Cardiac muscle cell (in vitro differentiated cells and primary cell): ENCODE data around the gene IKZF2. TPM values are rescaled to one million over a fixed set of nuclear protein-coding genes. Genes with fewer than 3 reads are reported as not detected.

Experiments used
- DNase-seq, 2 donors: peaks; one replicate each; pipeline versions ENCODE4 v3.0.0 to v3.0.0-alpha.2; 2010 to 2017; ENCODE audit warnings: low read depth in 1 of 2, low spot score in 1 of 2
- H3K27ac ChIP-seq: fragments of 200-600 bp; sonication (generic); 2 replicates; pipeline ENCODE4 v1.5.1; 2016
- H3K27me3 ChIP-seq: fragments of 200-600 bp; sonication (generic); 2 replicates; pipeline ENCODE4 v1.6.0; 2016; ENCODE audit warnings: control low read depth
- H3K36me3 ChIP-seq: fragments of 200-600 bp; sonication (generic); 2 replicates; pipeline ENCODE4 v1.5.1; 2016; ENCODE audit warnings: control low read depth
- H3K4me1 ChIP-seq: fragments of 200-600 bp; sonication (generic); 2 replicates; pipeline ENCODE4 v1.8.1; 2017; ENCODE audit warnings: low read depth, mild to moderate bottlenecking, mixed run types
- H3K4me3 ChIP-seq: fragments of 200-600 bp; sonication (generic); 2 replicates; pipeline ENCODE4 v1.5.1; 2016; ENCODE audit warnings: mild to moderate bottlenecking
- H3K9me3 ChIP-seq: fragments of 200-600 bp; sonication (generic); 2 replicates; pipeline ENCODE4 v1.5.1; 2017; ENCODE audit warnings: low read depth, mild to moderate bottlenecking, control low read depth
- CTCF ChIP-seq: IDR thresholded peaks from 2 replicates; pipeline ENCODE4 v1.5.1; 2012; ENCODE audit warnings: low read depth, mild to moderate bottlenecking, low read length
- polyA plus RNA-seq: library from polyadenylated mRNA; unstranded; fragments of >200 nt; fragmentation: Nextera tagmentation; extraction: Ambion mirVana; gene quantifications from 2 replicates; pipeline ENCODE4 v1.2.1, GENCODE V29; 2016
- total RNA-seq: library from RNA; depleted of rRNA; stranded (reverse); fragments of >200 nt; gene quantifications from 2 replicates; pipeline ENCODE4 v1.2.3, GENCODE V29; 2016

IKZF2 gene
- total and polyA plus RNA-seq, 2 experiments from 2014 or later: 3.1 to 10.8 TPM

DNA sequence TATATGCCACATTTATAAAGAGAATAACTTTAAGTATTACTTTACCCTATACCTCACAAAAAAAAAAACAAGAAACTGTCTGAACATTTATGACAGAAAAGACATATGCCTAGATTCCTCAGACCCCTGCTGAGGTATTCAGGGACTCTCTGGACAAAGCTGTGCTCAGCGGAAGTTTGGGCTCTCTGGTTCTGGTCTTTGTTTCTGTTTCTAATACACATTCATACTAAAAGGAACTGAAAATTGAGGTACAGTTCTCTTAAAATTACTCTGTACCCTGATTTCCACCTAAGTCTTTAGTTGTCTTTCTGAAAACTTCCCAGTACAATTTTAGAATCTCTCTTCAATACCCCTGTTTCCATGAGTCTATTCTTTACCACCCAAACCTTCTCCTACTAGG is 160.3 kb downstream of the IKZF2 start:
- no peaks in the 10 kb centered on the region for H3K4me1 ChIP-seq
- no peaks in the 10 kb centered on the region for H3K9me3 ChIP-seq
- H3K36me3 ChIP-seq: no peaks in the 10 kb centered on the region
- H3K4me3 ChIP-seq: no peak overlapping the region
- H3K27me3 ChIP-seq: no peaks in the 10 kb centered on the region
- H3K27ac ChIP-seq: no peak overlapping the region
- no peak for DNase-seq
- no peak for TF ChIP-seq CTCF

DNA sequence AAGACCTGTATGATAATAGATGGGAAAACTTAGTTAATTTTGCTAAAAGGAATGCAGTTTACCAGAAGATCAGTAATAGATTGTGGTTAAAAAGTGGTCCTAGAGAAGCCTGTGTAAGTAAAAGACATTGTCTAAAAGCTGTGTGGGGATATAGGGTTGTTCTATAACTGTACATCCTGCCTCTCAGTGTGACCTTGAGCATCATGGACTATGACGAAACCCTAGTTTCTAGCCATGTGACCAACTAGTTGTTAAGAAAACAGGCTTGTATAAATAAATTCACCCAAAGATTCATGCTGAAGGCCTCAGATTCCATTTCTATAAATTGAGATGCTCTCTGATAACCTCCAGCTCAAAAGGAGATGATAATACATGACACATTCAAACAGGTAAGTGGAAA is 160.7 kb downstream of the IKZF2 start:
- no peaks in the 10 kb centered on the region for H3K27me3 ChIP-seq
- H3K27ac ChIP-seq: no peak overlapping the region
- DNase-seq: no peak
- no peaks in the 10 kb centered on the region for H3K9me3 ChIP-seq
- H3K36me3 ChIP-seq: no peaks in the 10 kb centered on the region
- TF ChIP-seq CTCF: no peak
- no peaks in the 10 kb centered on the region for H3K4me1 ChIP-seq
- H3K4me3 ChIP-seq: no peak overlapping the region

- no peak for TF ChIP-seq CTCF
- Histone ChIP-seq H3K27ac (no peak overlapping the region), H3K36me3 (no peaks in the 10 kb centered on the region), H3K4me1 (no peaks in the 10 kb centered on the region), H3K27me3 (no peaks in the 10 kb centered on the region), H3K9me3 (no peaks in the 10 kb centered on the region), H3K4me3 (no peak overlapping the region)
- no peak for DNase-seq
These were observed 163.9 kb downstream of the IKZF2 start for GRCh38 chr2:212987492-212987891.

DNA sequence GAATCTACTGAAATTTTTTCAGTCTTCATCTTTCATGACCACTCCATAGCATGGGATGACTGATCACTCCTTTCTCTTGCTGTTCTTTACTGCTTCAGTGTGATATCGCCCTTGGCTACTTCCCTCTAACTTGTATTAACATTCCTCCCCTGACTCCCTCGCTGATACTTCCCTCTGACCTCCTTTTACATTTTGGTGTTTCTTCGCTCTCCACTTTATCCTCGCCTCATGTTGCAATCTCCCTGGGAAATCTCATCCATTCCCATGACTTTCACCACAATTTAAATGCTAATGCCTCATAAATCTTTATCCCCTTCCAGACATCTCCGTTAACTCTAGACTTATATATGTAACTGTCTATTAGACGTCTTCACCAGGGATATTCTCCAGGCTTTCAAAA is 167.3 kb downstream of the IKZF2 start:
- Histone ChIP-seq H3K9me3 (no peaks in the 10 kb centered on the region), H3K4me1 (peaks cover 19% of the 10 kb centered on the region), H3K27ac (no peak overlapping the region), H3K27me3 (no peaks in the 10 kb centered on the region), H3K36me3 (no peaks in the 10 kb centered on the region), H3K4me3 (no peak overlapping the region)
- no peak for DNase-seq
- TF ChIP-seq CTCF: no peak

DNA sequence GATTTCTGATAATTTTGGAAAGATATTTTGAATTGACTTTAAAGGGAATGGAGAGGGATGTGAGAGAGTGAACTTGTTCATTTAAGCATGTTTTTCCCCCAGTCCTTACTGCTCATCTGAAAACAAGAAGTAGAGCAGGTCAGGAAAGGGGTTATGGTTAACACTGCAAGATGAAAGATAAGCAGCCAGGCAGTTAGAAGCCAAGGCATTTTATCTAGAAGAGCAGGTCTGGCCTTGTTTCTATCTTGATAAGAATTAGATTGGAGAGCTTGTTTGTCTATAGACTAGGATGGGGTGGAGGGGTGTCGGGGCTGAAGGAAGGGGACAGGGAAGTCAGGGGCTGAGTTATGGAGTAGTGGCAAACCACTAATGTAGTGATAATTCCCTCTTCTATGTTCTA is 171.6 kb downstream of the IKZF2 start:
- TF ChIP-seq CTCF: no peak
- DNase-seq: no peak
- no peaks in the 10 kb centered on the region for H3K27me3 ChIP-seq

More for the DNA sequence above, 171.6 kb downstream of the IKZF2 start:
- Histone ChIP-seq H3K27ac (peak overlapping the region; percentile 27), H3K36me3 (no peaks in the 10 kb centered on the region), H3K9me3 (no peaks in the 10 kb centered on the region), H3K4me1 (peaks cover 26% of the 10 kb centered on the region), H3K4me3 (no peak overlapping the region)
